Measurements from ENCODE around the gene RPL11. TPM values are rescaled to one million over a fixed set of nuclear protein-coding genes. Genes with fewer than 3 reads are reported as not detected.

Gene RPL11
- total and polyA plus RNA-seq, 10 of the 15 experiments (the other 5 are each of a cell fraction or from before 2014, with no cell fraction given), result 968 to 4,611 (median 2,521) TPM

DNA sequence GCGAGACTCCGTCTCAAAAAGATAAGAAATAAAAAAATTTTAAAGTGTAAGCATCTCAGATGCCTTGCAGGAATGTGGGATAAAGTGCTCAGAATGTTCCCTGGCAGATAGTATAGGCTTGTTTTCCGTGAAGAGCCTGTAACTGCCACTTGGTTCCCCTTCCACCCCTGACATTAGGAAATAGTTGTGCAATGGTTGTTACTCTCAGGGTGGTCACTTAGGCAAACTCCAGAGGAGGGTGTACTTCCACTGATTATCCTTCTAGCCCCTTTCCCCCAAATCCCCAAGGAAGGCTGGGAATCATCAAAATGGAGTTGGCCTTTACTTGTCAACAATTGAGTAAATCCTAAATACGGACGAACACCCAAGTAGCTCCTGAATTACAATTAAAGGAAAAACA is 10.4 kb downstream of the RPL11 start:
- intact Hi-C loops (cut with micrococcal nuclease; ENCODE audit: unreplicated experiment), result no loop called here
- Histone ChIP-seq H3K27ac (ENCODE audit: control insufficient read depth, insufficient read depth) (no peak overlapping the region), H4K20me1 (ENCODE audit: control insufficient read depth, insufficient read depth) (peaks cover 6% of the 10 kb centered on the region; the same call in 1 of the 2 replicates), H3K36me3 (ENCODE audit: control insufficient read depth in 2 of 2, insufficient read depth in 2 of 2, low read length in 1 of 2) (peaks cover 20 to 50% of the 10 kb centered on the region in 2 experiments), H3K79me2 (ENCODE audit: control insufficient read depth, insufficient read depth, low read length) (peaks cover 30% of the 10 kb centered on the region), H2AFZ (ENCODE audit: control insufficient read depth, low read depth, low read length) (no peak overlapping the region), H3K4me2 (ENCODE audit: control insufficient read depth, insufficient read depth) (no peak overlapping the region), H3K27me3 (replicated peaks in 1 of 2; ENCODE audit: control insufficient read depth in 2 of 2, insufficient read depth in 2 of 2, low read length in 1 of 2) (no peaks in the 10 kb centered on the region), H3K4me3 (no peak overlapping the region), H3K4me1 (ENCODE audit: control insufficient read depth, insufficient read depth, low read length) (0 out of 2 replicates have a peak, but pooled peaks cover 3% of the 10 kb centered on the region), H3K9ac (ENCODE audit: control insufficient read depth, insufficient read depth, low read length) (no peak overlapping the region), H3K9me3 (replicated peaks; ENCODE audit: control insufficient read depth, insufficient read depth, low read length) (no peaks in the 10 kb centered on the region)
- BruUV-seq (replicated peaks), result no TSS peak
- ChIA-PET CTCF (interaction anchor here (1.0 to 2.0 kb wide), 7 partner anchors 8 to 70 kb away, joined by 3 to 8 read pairs (median 5); partner anchors contain the start of gene RPL11), SMC1A (ENCODE audit: uncharacterized antibody, unreplicated experiment) (interaction anchor here (0.8 to 1.8 kb wide), 4 partner anchors 9 to 25 kb away, joined by 3 to 7 read pairs (median 4); no protein-coding TSS in a partner anchor), POLR2A (interaction anchor here (0.8 kb wide), 1 partner anchor 21 kb away, joined by 9 read pairs; no protein-coding TSS in a partner anchor), RAD21 (ENCODE audit: unreplicated experiment) (no interaction called here)
- DNase-seq (ENCODE audit: low read depth, low spot score) (no peak), ATAC-seq (no peak), FAIRE-seq (no peak)
- in situ Hi-C loops (cut with MboI), result no loop called here
- WGBS (ENCODE audit: insufficient coverage, insufficient replicate concordance, low lambda C conversion rate, missing lambda C conversion rate), result 98% methylated on average over 5 of the region's 5 CpGs
- TF ChIP-seq CBFB (IDR thresholded peaks at IDR 0.05; ENCODE audit: low read depth) (no peak), FOXM1 (IDR thresholded peaks at IDR 0.05; ENCODE audit: low read depth, low read length) (no peak), SMAD5 (IDR thresholded peaks at IDR 0.05; ENCODE audit: low read depth) (no peak), ETV6 (conservative IDR thresholded peaks at IDR 0.05 in 1 of 2, IDR thresholded peaks at IDR 0.05 in 1 of 2; ENCODE audit: borderline replicate concordance in 1 of 2, low read depth in 1 of 2) (no peak), MEF2B (IDR thresholded peaks at IDR 0.05; ENCODE audit: partially characterized antibody, poor library complexity, severe bottlenecking) (no peak), USF1 (IDR thresholded peaks at IDR 0.05; ENCODE audit: borderline replicate concordance, extremely low read length, insufficient read depth, low read depth, low read length) (no peak), CREM (IDR thresholded peaks at IDR 0.05; ENCODE audit: low read depth) (no peak), HDGF (IDR thresholded peaks at IDR 0.05) (no peak), PBX3 (IDR thresholded peaks at IDR 0.05; ENCODE audit: insufficient replicate concordance, low read depth, low read length) (no peak), ATF7 (IDR thresholded peaks at IDR 0.05; ENCODE audit: low read depth) (no peak), IKZF1 (conservative IDR thresholded peaks at IDR 0.05) (no peak), NRF1 (conservative IDR thresholded peaks at IDR 0.05; ENCODE audit: low read depth, low read length) (no peak), TBL1XR1 (IDR thresholded peaks at IDR 0.05; ENCODE audit: low read depth, low read length) (no peak)
- TF ChIP-seq, protein P1, sequence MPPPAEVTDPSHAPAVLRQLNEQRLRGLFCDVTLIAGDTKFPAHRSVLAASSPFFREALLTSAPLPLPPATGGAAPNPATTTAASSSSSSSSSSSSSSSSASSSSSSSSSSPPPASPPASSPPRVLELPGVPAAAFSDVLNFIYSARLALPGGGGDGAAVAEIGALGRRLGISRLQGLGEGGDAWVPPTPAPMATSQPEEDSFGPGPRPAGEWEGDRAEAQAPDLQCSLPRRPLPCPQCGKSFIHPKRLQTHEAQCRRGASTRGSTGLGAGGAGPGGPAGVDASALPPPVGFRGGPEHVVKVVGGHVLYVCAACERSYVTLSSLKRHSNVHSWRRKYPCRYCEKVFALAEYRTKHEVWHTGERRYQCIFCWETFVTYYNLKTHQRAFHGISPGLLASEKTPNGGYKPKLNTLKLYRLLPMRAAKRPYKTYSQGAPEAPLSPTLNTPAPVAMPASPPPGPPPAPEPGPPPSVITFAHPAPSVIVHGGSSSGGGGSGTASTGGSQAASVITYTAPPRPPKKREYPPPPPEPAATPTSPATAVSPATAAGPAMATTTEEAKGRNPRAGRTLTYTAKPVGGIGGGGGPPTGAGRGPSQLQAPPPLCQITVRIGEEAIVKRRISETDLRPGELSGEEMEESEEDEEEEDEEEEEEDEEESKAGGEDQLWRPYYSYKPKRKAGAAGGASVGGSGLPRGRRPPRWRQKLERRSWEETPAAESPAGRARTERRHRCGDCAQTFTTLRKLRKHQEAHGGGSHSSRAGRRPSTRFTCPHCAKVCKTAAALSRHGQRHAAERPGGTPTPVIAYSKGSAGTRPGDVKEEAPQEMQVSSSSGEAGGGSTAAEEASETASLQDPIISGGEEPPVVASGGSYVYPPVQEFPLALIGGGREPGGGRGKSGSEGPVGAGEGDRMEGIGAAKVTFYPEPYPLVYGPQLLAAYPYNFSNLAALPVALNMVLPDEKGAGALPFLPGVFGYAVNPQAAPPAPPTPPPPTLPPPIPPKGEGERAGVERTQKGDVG (CRISPR knock-in tag; IDR thresholded peaks at IDR 0.05), result no peak
- TF ChIP-seq, protein P2, sequence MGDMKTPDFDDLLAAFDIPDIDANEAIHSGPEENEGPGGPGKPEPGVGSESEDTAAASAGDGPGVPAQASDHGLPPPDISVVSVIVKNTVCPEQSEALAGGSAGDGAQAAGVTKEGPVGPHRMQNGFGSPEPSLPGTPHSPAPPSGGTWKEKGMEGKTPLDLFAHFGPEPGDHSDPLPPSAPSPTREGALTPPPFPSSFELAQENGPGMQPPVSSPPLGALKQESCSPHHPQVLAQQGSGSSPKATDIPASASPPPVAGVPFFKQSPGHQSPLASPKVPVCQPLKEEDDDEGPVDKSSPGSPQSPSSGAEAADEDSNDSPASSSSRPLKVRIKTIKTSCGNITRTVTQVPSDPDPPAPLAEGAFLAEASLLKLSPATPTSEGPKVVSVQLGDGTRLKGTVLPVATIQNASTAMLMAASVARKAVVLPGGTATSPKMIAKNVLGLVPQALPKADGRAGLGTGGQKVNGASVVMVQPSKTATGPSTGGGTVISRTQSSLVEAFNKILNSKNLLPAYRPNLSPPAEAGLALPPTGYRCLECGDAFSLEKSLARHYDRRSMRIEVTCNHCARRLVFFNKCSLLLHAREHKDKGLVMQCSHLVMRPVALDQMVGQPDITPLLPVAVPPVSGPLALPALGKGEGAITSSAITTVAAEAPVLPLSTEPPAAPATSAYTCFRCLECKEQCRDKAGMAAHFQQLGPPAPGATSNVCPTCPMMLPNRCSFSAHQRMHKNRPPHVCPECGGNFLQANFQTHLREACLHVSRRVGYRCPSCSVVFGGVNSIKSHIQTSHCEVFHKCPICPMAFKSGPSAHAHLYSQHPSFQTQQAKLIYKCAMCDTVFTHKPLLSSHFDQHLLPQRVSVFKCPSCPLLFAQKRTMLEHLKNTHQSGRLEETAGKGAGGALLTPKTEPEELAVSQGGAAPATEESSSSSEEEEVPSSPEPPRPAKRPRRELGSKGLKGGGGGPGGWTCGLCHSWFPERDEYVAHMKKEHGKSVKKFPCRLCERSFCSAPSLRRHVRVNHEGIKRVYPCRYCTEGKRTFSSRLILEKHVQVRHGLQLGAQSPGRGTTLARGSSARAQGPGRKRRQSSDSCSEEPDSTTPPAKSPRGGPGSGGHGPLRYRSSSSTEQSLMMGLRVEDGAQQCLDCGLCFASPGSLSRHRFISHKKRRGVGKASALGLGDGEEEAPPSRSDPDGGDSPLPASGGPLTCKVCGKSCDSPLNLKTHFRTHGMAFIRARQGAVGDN (IDR thresholded peaks at IDR 0.05), result no peak

Measured in GM12878 (cell line).